NCI-H510A treated with DMSO at 0.1 percent for 48 hours (cell line): Measurements from ENCODE around the gene SOS2.
"Not testable (repeated sequence)": the region's sequence is repeated elsewhere in the genome, so short reads cannot be mapped to it uniquely, and the experiment has no call there.

Experiments
- DNase-seq: peaks from one replicate; lab custom pipeline; 2025; lab: John Stamatoyannopoulos, UW

Gene SOS2

DNA sequence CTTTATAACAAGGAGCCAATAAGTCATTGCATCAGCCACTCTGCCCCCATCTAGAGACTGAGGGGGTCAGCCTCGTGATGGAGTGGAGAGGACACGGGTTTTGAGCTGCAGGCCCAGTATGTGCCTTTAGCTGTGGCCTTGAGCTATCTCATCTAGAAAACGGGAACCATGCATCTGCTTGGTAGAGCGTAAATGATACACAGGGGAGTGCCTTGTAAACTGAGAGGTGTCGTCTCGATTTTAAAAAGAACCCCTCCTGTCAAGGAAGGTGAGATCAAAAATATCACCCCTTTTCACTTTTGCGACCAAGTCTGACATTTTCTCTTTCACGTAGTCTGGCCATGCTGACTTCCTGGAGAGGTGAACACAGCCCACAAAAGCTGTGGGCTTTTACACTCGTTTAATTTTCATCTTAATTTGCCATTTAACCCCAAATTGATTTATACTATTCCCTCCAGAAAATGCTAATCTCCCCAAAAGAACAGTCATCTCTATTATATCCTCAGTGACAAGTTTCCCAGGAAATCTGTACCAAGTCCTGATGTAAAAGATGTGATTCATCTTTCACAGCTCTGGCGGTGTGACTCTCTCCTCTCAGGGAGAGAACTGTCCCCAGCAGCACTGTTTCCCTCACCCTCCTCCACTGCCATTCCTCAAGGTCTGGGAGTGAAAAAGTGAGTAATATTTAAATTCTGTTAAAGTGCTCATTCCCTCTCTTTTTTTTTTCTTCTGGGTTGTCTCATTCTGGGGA is 145.6 kb downstream of the SOS2 start:
- no peak for DNase-seq

GRCh38 chr14:50084666-50085065 is 146.7 kb downstream of the SOS2 start:
- DNase-seq, result no peak

DNA sequence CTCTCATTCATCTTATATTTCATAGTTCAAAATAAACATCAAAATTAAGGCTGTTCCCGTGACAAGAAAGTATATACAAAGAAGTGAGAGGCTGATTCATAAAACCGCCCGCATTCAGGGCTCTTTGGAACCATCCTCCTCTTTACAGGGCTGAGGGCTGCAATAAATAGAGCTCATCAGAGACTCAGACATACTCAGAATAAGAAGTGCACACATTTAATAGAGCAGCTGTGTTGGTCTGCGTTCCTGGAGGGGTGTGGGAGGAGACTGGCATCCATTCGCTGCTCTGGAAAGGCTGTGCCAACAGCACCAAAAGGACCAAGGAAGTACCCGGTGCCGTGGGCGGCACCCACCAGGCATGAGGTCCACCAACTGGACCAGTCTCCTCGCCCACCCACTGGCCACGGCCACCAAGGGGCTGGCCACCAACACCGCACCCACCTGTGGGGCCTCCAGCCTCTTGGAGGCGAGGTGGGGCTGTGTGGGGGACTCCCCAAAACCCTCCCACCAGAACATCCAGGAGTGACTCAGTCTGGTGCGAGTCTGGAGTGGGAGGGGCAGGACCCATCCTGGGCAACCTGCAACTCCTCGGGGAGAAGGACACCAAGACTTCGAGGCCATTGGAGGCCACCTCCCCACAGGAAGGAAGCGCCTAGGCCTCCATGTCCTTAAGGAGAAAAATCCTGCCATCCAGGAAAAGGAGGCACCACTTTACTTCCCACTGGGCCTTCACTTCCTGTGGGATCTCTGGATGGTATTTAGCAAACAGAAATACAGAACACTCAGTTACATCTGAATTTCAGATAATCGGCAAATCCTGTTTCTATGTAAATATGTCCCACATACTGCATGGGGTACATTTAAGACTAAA is 147.7 kb downstream of the SOS2 start:
- DNase-seq, result no peak

- no peak for DNase-seq
These were observed 148.5 kb downstream of the SOS2 start for GRCh38 chr14:50082784-50083466.

- no peak for DNase-seq
These were observed 149.1 kb downstream of the SOS2 start for GRCh38 chr14:50082308-50082742.

DNA sequence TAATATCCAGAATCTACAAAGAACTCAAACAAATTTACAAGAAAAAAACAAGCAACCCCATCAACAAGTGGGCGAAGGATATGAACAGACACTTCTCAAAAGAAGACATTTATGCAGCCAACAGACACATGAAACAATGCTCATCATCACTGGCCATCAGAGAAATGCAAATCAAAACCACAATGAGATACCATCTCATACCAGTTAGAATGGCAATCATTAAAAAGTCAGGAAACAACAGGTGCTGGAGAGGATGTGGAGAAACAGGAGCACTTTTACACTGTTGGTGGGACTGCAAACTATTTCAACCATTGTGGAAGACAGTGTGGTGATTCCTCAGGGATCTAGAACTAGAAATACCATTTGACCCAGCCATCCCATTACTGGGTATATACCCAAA is 152.3 kb downstream of the SOS2 start:
- DNase-seq, result not testable (repeated sequence)

- not testable (repeated sequence) for DNase-seq
These were observed 157.7 kb downstream of the SOS2 start for GRCh38 chr14:50073663-50074062.

- DNase-seq, result no peak
These were observed 159.0 kb downstream of the SOS2 start for GRCh38 chr14:50072395-50072794.

DNA sequence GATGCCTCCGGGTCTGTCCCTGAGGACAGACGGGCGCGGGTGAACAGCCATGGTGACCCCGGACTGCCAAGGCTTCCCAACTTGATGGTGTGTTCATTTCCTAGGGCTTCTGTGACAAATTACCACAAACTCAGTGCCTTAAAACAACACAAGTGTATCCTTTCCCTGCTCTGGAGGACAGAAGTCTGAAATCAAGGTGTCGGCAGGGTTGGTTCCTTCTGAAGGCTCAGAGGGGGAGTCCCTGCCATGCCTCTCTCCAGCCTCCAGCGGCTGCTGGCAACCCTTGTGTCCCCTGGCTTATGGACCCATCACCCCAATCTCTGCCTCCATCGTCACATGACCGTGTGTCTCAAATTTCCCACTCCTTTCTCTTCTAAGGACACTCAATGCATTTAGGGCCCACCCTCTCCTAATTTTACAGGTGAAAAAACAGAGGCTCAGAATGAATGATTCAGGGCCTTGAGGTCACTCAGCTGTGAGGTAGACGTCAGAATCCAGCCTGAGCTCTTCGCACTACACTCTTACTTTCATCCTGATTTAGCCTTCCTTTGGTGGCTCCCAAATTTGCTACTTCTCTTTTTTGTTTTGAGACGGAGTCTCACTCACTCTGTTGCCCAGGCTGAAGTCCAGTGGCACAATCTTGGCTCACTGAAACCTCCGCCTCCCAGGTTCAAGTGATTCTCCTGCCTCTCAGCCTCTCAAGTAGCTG is 160.4 kb downstream of the SOS2 start:
- DNase-seq, result no peak

DNA sequence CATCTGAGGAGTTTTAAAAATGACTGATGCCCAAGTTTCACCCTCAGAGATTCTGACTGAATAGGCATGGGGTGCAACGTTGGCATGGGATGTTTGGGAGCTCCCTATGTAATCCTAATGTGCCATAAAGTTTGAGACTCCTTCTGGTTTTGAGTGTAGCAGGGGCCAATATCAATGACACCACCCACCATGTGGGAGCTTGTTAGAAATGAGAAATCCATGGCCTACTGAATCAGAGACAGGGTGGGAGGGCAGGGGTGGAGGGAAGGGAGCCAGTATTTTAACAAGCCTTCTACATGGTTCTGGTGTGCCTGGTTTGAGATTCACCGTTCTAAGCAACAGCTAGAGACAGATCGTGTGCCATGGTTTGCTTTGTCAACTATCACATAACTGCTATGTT is 161.1 kb downstream of the SOS2 start:
- DNase-seq, result no peak

- DNase-seq, result no peak
These were observed 162.1 kb downstream of the SOS2 start for GRCh38 chr14:50069325-50069724.

DNA sequence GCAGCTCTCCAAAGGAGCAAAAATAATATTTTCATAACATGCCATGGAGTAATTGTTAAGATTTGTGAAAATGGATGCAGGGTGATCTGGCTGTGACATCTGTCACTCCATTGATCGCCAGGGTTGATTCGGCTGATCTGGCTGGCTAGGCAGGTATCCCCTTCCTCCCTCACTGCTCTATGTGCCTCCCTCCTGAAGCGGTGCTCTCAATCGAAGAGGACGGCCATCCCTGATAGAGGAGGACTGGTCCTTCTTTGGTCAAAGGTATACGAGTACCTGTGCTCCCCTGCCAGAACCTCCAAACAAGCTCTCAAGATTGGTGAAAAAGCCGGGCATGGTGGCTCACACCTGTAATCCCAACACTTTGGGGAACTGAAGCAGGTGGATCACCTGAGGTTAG is 162.9 kb downstream of the SOS2 start:
- no peak for DNase-seq

GRCh38 chr14:50067723-50068495 is 163.5 kb downstream of the SOS2 start:
- no peak for DNase-seq
